Measurements from ENCODE around the gene PDE11A.

DNA sequence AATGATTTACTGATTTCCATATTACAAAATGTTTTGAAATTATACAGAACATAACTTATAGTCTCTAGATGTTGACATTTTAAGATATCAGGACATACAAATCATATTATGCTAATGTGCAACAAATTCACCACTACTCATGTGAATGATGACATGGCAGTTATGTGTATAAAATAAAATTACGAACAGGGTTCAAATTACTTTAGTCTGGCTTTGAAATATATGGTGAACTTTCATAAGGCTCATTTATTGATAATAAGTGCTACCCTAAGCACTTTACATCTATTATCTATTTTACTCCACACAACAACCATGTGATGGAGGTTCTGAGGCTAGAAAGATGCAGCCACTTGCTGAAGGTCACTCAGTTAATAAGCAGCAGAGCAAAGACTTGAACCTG, 62.8 kb downstream of the PDE11A start:
- TF ChIP-seq CTCF (IDR thresholded peaks at IDR 0.05; ENCODE audit: insufficient read depth, low read length, poor library complexity, severe bottlenecking) (no peak), EZH2phosphoT487 (conservative IDR thresholded peaks at IDR 0.05; ENCODE audit: low read length) (no peak)

Measured in SU-DHL-6 (cell line).